Measurements from ENCODE around the gene C16orf78. TPM values are rescaled to one million over a fixed set of nuclear protein-coding genes. Genes with fewer than 3 reads are reported as not detected.

C16orf78 gene
- total RNA-seq, 1 experiment from 2014 or later: not detected

GRCh38 chr16:49332589-49333258 lies 40.9 kb upstream of the C16orf78 start:
- ATAC-seq (no peak; the same call in 1 of the 2 replicates), DNase-seq (ENCODE audit: low spot score) (no peak)
- Mint-ChIP-seq H3K9me3 (no peaks in the 10 kb centered on the region), H3K4me1 (peaks cover 3% of the 10 kb centered on the region), H3K4me3 (no peak overlapping the region), H3K27me3 (ENCODE audit: low read depth) (no peaks in the 10 kb centered on the region; the same call in none of the 2 replicates), H3K27ac (no peak overlapping the region), H3K36me3 (no peaks in the 10 kb centered on the region)
- TF ChIP-seq KAT7 (CRISPR knock-in tag; IDR thresholded peaks at IDR 0.05; ENCODE audit: borderline replicate concordance): no peak
- TF ChIP-seq EMX1 (CRISPR knock-in tag; IDR thresholded peaks at IDR 0.05): no peak
- no peak for TF ChIP-seq ARID4B (CRISPR knock-in tag; IDR thresholded peaks at IDR 0.05; ENCODE audit: borderline replicate concordance)
- no peak for TF ChIP-seq HMGA2 (CRISPR knock-in tag; IDR thresholded peaks at IDR 0.05)
- TF ChIP-seq E2F4 (CRISPR knock-in tag; IDR thresholded peaks at IDR 0.05; ENCODE audit: borderline replicate concordance, low read depth): no peak
- TF ChIP-seq ATF3 (CRISPR knock-in tag; conservative IDR thresholded peaks at IDR 0.05): no peak
- TF ChIP-seq NFATC4 (CRISPR knock-in tag; IDR thresholded peaks at IDR 0.05): no peak
- no peak for TF ChIP-seq ZNF416 (CRISPR knock-in tag; IDR thresholded peaks at IDR 0.05)
- no peak for TF ChIP-seq TCF7 (CRISPR knock-in tag; IDR thresholded peaks at IDR 0.05; ENCODE audit: low read depth)
- no peak for TF ChIP-seq PRDM15 (CRISPR knock-in tag; IDR thresholded peaks at IDR 0.05)
- TF ChIP-seq GRHL2 (CRISPR knock-in tag; IDR thresholded peaks at IDR 0.05; ENCODE audit: insufficient replicate concordance, severe bottlenecking): no peak
- no peak for TF ChIP-seq NFE2L1 (CRISPR knock-in tag; IDR thresholded peaks at IDR 0.05)
- no peak for TF ChIP-seq MYBL2 (CRISPR knock-in tag; IDR thresholded peaks at IDR 0.05)
- TF ChIP-seq SMAD4 (CRISPR knock-in tag; IDR thresholded peaks at IDR 0.05): no peak
- POLR2A ChIA-PET: interaction anchor here (1.0 kb wide), 1 partner anchor 11 kb away, joined by 3 read pairs; no protein-coding TSS in a partner anchor
- CTCF ChIA-PET: interaction anchor here (1.0 to 5.0 kb wide), 4 partner anchors 17 to 702 kb away, joined by 3 to 39 read pairs (median 6); no protein-coding TSS in a partner anchor

- ATAC-seq (no peak), DNase-seq (ENCODE audit: low spot score) (no peak)
- Mint-ChIP-seq H3K36me3 (no peaks in the 10 kb centered on the region), H3K4me3 (no peak overlapping the region), H3K27me3 (ENCODE audit: low read depth) (no peaks in the 10 kb centered on the region; the same call in none of the 2 replicates), H3K9me3 (no peaks in the 10 kb centered on the region), H3K27ac (no peak overlapping the region), H3K4me1 (peaks cover 3% of the 10 kb centered on the region)
- ChIA-PET CTCF (interaction anchor here (1.0 to 5.0 kb wide), 3 partner anchors 16 to 703 kb away, joined by 3 to 39 read pairs (median 8); no protein-coding TSS in a partner anchor), POLR2A (no interaction called here)
- TF ChIP-seq ELF4 (CRISPR knock-in tag; IDR thresholded peaks at IDR 0.05; ENCODE audit: low read depth) (no peak), MXD4 (CRISPR knock-in tag; IDR thresholded peaks at IDR 0.05; ENCODE audit: borderline replicate concordance) (no peak), TP53 (CRISPR knock-in tag; IDR thresholded peaks at IDR 0.05) (no peak), RORB (CRISPR knock-in tag; IDR thresholded peaks at IDR 0.05) (no peak), ZNF532 (CRISPR knock-in tag; IDR thresholded peaks at IDR 0.05; ENCODE audit: borderline replicate concordance) (no peak), ZNF423 (CRISPR knock-in tag; IDR thresholded peaks at IDR 0.05) (no peak), TEAD1 (CRISPR knock-in tag; IDR thresholded peaks at IDR 0.05) (no peak), CREM (CRISPR knock-in tag; IDR thresholded peaks at IDR 0.05) (no peak)
Measured at GRCh38 chr16:49333259-49333597, 40.4 kb upstream of the C16orf78 start.

All from WTC11 (cell line).